CD4-positive, alpha-beta T cell (primary cell): Measurements from ENCODE around the gene DCDC1. TPM values are rescaled to one million over a fixed set of nuclear protein-coding genes. Genes with fewer than 3 reads are reported as not detected.

Experiments
- ATAC-seq: fragments of 200-7000 bp; cut with Tn5 transposase; one replicate; pipeline ENCODE4 v1.10.0; 2022; ENCODE audit warnings: mild to moderate bottlenecking; ENCODE audit not compliant: poor library complexity
- CTCF ChIA-PET: fragments of 350-600 bp; sonication (Branson Sonifier 250); formaldehyde crosslinking; loops from one replicate; lab custom pipeline; 2021; ENCODE audit warnings: antibody characterized with exemption, inconsistent platforms; lab: Charles Lee
- POLR2A ChIA-PET: fragments of 350-600 bp; sonication (Branson Sonifier 250); formaldehyde crosslinking; loops from one replicate; lab custom pipeline; 2021; ENCODE audit warnings: antibody characterized with exemption, inconsistent platforms; lab: Charles Lee
- DNase-seq, 14 experiments: peaks; one replicate each; pipeline ENCODE4 v3.0.0-alpha.2; 2013 to 2020; ENCODE audit warnings: mixed read lengths in 2 of 14
- H3K27ac ChIP-seq, 2 donors: one replicate each; pipeline versions ENCODE4 v1.5.1 to v1.7.0; 2013; ENCODE audit warnings: low read length in 2 of 2, low read depth in 1 of 2, mild to moderate bottlenecking in 1 of 2
- H3K27me3 ChIP-seq, 2 experiments: 1 replicate in 1 of 2; 2 replicates in 1 of 2; pipeline versions ENCODE4 v1.6.1 to v1.7.0; 2013; ENCODE audit warnings: low read length in 2 of 2, control low read depth in 1 of 2, mild to moderate bottlenecking in 1 of 2, moderate library complexity in 1 of 2; ENCODE audit not compliant: insufficient read depth in 2 of 2, control insufficient read depth in 1 of 2
- H3K36me3 ChIP-seq: one replicate; pipeline ENCODE4 v1.6.1; 2013; ENCODE audit warnings: low read length, control low read depth; ENCODE audit not compliant: insufficient read depth
- H3K4me1 ChIP-seq: one replicate; pipeline ENCODE4 v1.6.1; 2013; ENCODE audit warnings: low read length, control low read depth; ENCODE audit not compliant: insufficient read depth
- H3K4me3 ChIP-seq: one replicate; pipeline ENCODE4 v1.5.1; 2013; ENCODE audit warnings: mild to moderate bottlenecking, low read length, moderate library complexity
- H3K9me3 ChIP-seq, 2 experiments: 1 replicate in 1 of 2; 2 replicates in 1 of 2; pipeline versions ENCODE4 v1.6.1 to v1.7.0; 2013; ENCODE audit warnings: low read length in 2 of 2, mild to moderate bottlenecking in 2 of 2, control low read depth in 1 of 2, moderate library complexity in 1 of 2; ENCODE audit not compliant: control insufficient read depth in 1 of 2, insufficient read depth in 1 of 2
- H3K27ac Mint-ChIP-seq: one replicate; pipeline ENCODE4 v1.8.0; 2020; ENCODE audit warnings: mixed read lengths
- H3K27me3 Mint-ChIP-seq: one replicate; pipeline ENCODE4 v1.8.0; 2021; ENCODE audit warnings: mixed read lengths
- H3K36me3 Mint-ChIP-seq: one replicate; pipeline ENCODE4 v1.8.0; 2021; ENCODE audit warnings: low read depth, mixed read lengths
- H3K4me1 Mint-ChIP-seq: one replicate; pipeline ENCODE4 v1.8.0; 2021; ENCODE audit warnings: low read depth, mixed read lengths
- H3K4me3 Mint-ChIP-seq: one replicate; pipeline ENCODE4 v1.8.0; 2020; ENCODE audit warnings: mild to moderate bottlenecking, mixed read lengths
- H3K9me3 Mint-ChIP-seq: one replicate; pipeline ENCODE4 v1.8.0; 2020; ENCODE audit warnings: mixed read lengths
- CTCF ChIP-seq: fragments of 200-600 bp; IDR thresholded peaks from one replicate; pipeline ENCODE4 v1.8.0; 2022; ENCODE audit warnings: antibody characterized with exemption, mild to moderate bottlenecking
- intact Hi-C, 2 experiments: fragments of 100-400 bp; cut with DNase I in 1 of 2; cut with micrococcal nuclease in 1 of 2; formaldehyde crosslinking; loops; one replicate each; pipeline versions ENCODE4 v1.15.1 to v1.9.0; 2023 to 2025; cut with DNase I, micrococcal nuclease
- total RNA-seq, 174 experiments: library from RNA in 2 of 174; stranded (reverse) in 2 of 174; gene quantifications; one replicate each; pipeline ENCODE4 v1.2.3 and lab custom pipeline; 2021 to 2026

DCDC1 gene
- total RNA-seq, 2 experiments from 2014 or later, result 0.11 TPM; not detected in 1

GRCh38 chr11:31030138-31030792 is 339.3 kb downstream of the DCDC1 start:
- ATAC-seq (no peak), DNase-seq (no peak)
- no peaks in the 10 kb centered on the region for H3K9me3 ChIP-seq
- CTCF ChIA-PET, result no interaction called here
- no peaks in the 10 kb centered on the region for H3K36me3 ChIP-seq
- H3K4me1 Mint-ChIP-seq, result no peaks in the 10 kb centered on the region
- TF ChIP-seq CTCF, result no peak
- no peak overlapping the region for H3K4me3 Mint-ChIP-seq
- no peaks in the 10 kb centered on the region for H3K4me1 ChIP-seq
- H3K27ac ChIP-seq, result no peak overlapping the region
- H3K36me3 Mint-ChIP-seq, result no peaks in the 10 kb centered on the region
- no peak overlapping the region for H3K27ac Mint-ChIP-seq
- no peaks in the 10 kb centered on the region for H3K27me3 Mint-ChIP-seq
- H3K27me3 ChIP-seq, result no peaks in the 10 kb centered on the region
- no peaks in the 10 kb centered on the region for H3K9me3 Mint-ChIP-seq
- H3K4me3 ChIP-seq, result no peak overlapping the region
- POLR2A ChIA-PET, result no interaction called here
- intact Hi-C loops, result no loop called here

GRCh38 chr11:31026315-31026714 is 343.2 kb downstream of the DCDC1 start:
- Histone ChIP-seq H3K4me1 (no peaks in the 10 kb centered on the region), H3K4me3 (no peak overlapping the region), H3K36me3 (no peaks in the 10 kb centered on the region), H3K27ac (no peak overlapping the region), H3K27me3 (no peaks in the 10 kb centered on the region), H3K9me3 (no peaks in the 10 kb centered on the region)
- Mint-ChIP-seq H3K9me3 (no peaks in the 10 kb centered on the region), H3K36me3 (no peaks in the 10 kb centered on the region), H3K27ac (no peak overlapping the region), H3K27me3 (no peaks in the 10 kb centered on the region), H3K4me3 (no peak overlapping the region), H3K4me1 (no peaks in the 10 kb centered on the region)
- CTCF ChIA-PET, result no interaction called here
- DNase-seq (no peak), ATAC-seq (no peak)
- intact Hi-C loops, result no loop called here
- POLR2A ChIA-PET, result no interaction called here
- no peak for TF ChIP-seq CTCF

GRCh38 chr11:31022080-31022479 is 347.5 kb downstream of the DCDC1 start:
- no peak for DNase-seq
- intact Hi-C loops, result no loop called here
- Mint-ChIP-seq H3K27ac (no peak overlapping the region), H3K4me1 (no peaks in the 10 kb centered on the region), H3K4me3 (no peak overlapping the region), H3K36me3 (no peaks in the 10 kb centered on the region), H3K27me3 (no peaks in the 10 kb centered on the region), H3K9me3 (peaks cover 2% of the 10 kb centered on the region)
- no peak for ATAC-seq
- Histone ChIP-seq H3K4me1 (no peaks in the 10 kb centered on the region), H3K4me3 (no peak overlapping the region), H3K27me3 (no peaks in the 10 kb centered on the region), H3K9me3 (peaks cover 0 to 3% of the 10 kb centered on the region in 2 experiments), H3K36me3 (no peaks in the 10 kb centered on the region), H3K27ac (no peak overlapping the region)
- TF ChIP-seq CTCF, result no peak
- POLR2A ChIA-PET, result no interaction called here
- CTCF ChIA-PET, result no interaction called here
